DOHH2 (cell line): Measurements from ENCODE around the gene HYAL2.

Experiments
- EZH2phosphoT487 ChIP-seq: fragments of 200-600 bp; sonication (generic); IDR thresholded peaks from 2 replicates; pipeline ENCODE4 v1.6.1; 2017; ENCODE audit warnings: borderline replicate concordance, mild to moderate bottlenecking, antibody characterized with exemption, low read length, moderate library complexity, mixed read lengths
- TF ChIP-seq, protein P1 (sequence below): fragments of 200-600 bp; sonication (generic); IDR thresholded peaks from one replicate; pipeline ENCODE4 v1.5.1; 2014; ENCODE audit warnings: antibody characterized with exemption, mild to moderate bottlenecking, low read depth, low read length; ENCODE audit not compliant: poor library complexity, severe bottlenecking

DNA sequence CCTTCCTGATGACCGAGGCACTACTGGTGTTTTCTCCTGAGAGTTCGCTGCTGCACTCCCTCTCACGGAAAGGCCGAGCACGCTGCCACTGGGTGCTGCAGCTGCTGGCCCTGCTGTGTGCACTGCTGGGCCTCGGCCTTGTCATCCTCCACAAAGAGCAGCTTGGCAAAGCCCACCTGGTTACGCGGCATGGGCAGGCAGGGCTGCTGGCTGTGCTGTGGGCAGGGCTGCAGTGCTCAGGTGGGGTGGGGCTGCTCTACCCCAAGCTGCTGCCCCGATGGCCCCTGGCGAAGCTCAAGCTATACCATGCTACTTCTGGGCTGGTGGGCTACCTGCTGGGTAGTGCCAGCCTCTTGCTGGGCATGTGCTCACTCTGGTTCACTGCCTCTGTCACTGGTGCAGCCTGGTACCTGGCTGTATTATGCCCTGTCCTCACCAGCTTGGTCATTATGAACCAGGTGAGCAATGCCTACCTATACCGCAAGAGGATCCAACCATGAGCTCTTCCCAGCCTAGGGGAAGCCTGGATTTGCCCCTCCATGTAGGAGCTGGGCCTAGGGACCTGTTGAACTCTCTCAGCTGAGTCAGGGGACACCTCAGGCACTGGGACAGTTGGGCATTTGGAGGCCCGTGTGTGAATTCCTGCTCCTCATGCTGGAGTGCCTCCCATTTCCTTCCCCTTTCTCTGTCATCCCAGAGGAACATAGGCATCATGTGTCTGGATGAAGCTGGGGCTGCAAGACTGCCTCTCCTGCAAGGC lies 30.9 kb upstream of the HYAL2 start:
- TF ChIP-seq EZH2phosphoT487, result no peak
- TF ChIP-seq, protein P1, sequence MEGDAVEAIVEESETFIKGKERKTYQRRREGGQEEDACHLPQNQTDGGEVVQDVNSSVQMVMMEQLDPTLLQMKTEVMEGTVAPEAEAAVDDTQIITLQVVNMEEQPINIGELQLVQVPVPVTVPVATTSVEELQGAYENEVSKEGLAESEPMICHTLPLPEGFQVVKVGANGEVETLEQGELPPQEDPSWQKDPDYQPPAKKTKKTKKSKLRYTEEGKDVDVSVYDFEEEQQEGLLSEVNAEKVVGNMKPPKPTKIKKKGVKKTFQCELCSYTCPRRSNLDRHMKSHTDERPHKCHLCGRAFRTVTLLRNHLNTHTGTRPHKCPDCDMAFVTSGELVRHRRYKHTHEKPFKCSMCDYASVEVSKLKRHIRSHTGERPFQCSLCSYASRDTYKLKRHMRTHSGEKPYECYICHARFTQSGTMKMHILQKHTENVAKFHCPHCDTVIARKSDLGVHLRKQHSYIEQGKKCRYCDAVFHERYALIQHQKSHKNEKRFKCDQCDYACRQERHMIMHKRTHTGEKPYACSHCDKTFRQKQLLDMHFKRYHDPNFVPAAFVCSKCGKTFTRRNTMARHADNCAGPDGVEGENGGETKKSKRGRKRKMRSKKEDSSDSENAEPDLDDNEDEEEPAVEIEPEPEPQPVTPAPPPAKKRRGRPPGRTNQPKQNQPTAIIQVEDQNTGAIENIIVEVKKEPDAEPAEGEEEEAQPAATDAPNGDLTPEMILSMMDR, result no peak
